Gastrocnemius medialis (tissue), 4 donors: Measurements from ENCODE around the gene TRIO.

ENCODE experiments used
- POLR2A ChIP-seq, 2 donors: fragments of 450-650 bp; IDR thresholded peaks; one replicate each; pipeline ENCODE4 v1.6.1; 2017; ENCODE audit warnings: antibody characterized with exemption in 2 of 2, mild to moderate bottlenecking in 2 of 2, moderate library complexity in 2 of 2
- TF ChIP-seq, protein P1 (sequence below), 5 experiments: fragments of 450-650 bp in 3 of 5; fragments of 200-600 bp in 2 of 5; sonication (generic) in 2 of 5; IDR thresholded peaks in 4 of 5; conservative IDR thresholded peaks in 1 of 5; 1 replicate in 4 of 5; 2 replicates in 1 of 5; pipeline ENCODE4 v1.5.1; 2016 to 2019; ENCODE audit warnings: antibody characterized with exemption in 5 of 5, mild to moderate bottlenecking in 3 of 5, moderate library complexity in 3 of 5

DNA sequence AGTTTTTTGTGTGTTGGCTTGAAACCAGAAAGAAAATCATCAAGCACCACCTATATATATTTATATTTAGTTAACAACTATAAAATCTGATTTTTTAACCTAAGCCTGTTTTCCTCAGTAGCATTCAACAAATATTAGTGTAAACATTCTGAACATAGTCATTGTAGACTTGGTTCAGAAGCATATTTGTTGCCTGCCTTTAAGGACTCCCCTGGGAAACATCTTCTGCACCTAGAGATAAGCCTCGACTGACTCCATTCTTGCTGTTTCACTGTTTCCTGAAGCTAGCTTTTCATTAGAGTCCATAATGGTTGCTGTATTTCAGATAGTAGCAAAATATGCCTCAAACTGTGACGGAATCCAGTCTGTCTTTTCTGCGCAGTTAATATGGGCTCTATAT, 123.5 kb downstream of the TRIO start:
- TF ChIP-seq, protein P1, sequence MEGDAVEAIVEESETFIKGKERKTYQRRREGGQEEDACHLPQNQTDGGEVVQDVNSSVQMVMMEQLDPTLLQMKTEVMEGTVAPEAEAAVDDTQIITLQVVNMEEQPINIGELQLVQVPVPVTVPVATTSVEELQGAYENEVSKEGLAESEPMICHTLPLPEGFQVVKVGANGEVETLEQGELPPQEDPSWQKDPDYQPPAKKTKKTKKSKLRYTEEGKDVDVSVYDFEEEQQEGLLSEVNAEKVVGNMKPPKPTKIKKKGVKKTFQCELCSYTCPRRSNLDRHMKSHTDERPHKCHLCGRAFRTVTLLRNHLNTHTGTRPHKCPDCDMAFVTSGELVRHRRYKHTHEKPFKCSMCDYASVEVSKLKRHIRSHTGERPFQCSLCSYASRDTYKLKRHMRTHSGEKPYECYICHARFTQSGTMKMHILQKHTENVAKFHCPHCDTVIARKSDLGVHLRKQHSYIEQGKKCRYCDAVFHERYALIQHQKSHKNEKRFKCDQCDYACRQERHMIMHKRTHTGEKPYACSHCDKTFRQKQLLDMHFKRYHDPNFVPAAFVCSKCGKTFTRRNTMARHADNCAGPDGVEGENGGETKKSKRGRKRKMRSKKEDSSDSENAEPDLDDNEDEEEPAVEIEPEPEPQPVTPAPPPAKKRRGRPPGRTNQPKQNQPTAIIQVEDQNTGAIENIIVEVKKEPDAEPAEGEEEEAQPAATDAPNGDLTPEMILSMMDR (IDR thresholded peaks at IDR 0.05 in 4 of 5, conservative IDR thresholded peaks at IDR 0.05 in 1 of 5), result no peak
- TF ChIP-seq POLR2A (IDR thresholded peaks at IDR 0.05), result no peak
